ENCODE measurements around the gene HNRNPA2B1.

GRCh38 chr7:26157520-26158105 is 42.9 kb downstream of the HNRNPA2B1 start:
- no peak for TF ChIP-seq POLR2A (IDR thresholded peaks at IDR 0.05; ENCODE audit: low read length)
- TF ChIP-seq GATA1 (IDR thresholded peaks at IDR 0.05; ENCODE audit: low read depth, low read length), result no peak
